ENCODE data around the gene PRKAA1.

- no peak for TF ChIP-seq CTCF (IDR thresholded peaks at IDR 0.05; ENCODE audit: borderline replicate concordance, extremely low read depth, low read length, poor library complexity, severe bottlenecking)
- TF ChIP-seq EZH2 (IDR thresholded peaks at IDR 0.05; ENCODE audit: borderline replicate concordance, low read depth, low read length, severe bottlenecking): no peak
Observed at GRCh38 chr5:40778133-40778532, 20.0 kb downstream of the PRKAA1 start.
